SIG-M5 treated with dmso at 0.1 percent for 504 hours (cell line): Measurements from ENCODE around the gene NOBOX.
"Not testable (repeated sequence)": the region's sequence is repeated elsewhere in the genome, so short reads cannot be mapped to it uniquely, and the experiment has no call there.

Experiments used
- DNase-seq: peaks from one replicate; lab custom pipeline; 2025; ENCODE audit not compliant: unreplicated experiment; lab: John Stamatoyannopoulos, UW

The NOBOX gene

DNA sequence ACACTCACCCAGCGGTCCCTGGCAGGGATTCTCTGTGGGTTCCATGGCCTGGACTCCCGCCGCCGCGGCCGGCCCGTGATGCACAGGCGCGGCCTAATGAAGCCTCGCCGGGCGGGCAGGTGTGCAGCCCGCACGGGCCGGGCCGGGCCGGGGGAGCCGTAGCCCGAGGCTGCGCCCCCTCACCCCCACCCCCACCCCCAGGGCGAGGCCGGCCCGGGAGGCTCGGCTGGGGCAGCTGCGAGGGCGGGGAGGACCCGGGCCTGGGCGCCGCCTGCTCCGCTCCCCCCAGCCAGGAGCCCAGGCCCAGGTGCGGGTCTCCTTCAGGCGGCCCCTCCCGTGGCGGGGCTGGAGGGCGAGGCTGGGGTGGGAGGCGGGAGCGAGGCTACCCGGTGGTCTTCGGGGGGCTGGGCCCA lies at the start of gene NOBOX:
NOBOX (minus strand) TSS at position 45 of the 413 bp plus-strand sequence.
- DNase-seq: no peak

- peak; percentile 34 for DNase-seq
Observed at GRCh38 chr7:144452064-144452463, 48.6 kb upstream of the NOBOX start.

DNA sequence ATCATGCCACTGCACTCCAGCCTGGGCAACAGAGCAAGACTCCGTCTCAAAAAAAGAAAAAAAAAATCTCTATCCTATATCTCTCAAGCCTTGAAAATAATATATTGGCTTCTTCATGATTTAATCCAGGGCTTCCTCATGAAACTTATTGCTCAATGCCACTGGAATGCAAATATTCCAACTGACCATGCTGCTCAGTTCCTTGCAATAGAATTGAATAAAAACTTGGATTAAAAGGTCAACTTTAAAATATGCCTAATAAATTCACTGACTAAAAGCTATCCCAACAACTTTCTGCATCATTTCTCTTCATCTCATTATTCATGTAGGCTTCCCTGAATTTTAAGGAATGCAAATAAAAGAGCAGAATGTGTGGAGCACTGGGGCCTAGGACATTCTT lies 42.1 kb upstream of the NOBOX start:
- no peak for DNase-seq

DNA sequence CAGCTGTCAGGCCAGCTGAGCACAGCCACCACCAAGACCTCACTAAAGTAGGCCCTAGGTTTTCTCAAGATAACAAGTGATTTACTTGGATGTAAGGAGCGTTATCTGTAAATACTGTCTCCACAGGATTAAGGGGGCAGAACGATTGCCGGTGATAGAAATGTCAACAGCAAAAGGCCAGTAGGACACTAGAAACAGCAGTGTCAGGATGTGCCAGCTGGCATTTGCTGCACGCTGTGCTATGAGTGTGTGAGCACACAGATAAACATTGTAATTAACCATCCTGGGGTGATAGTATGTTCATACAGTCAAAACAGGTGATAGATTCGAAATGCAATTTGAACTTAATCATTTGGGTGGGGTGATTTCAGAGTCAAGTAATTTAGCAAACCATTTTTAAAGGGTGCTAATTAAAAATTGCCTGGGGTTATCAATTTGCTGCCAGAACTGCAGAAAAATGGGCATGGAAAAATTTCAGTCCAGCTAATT lies 36.3 kb upstream of the NOBOX start:
- DNase-seq: no peak

DNA sequence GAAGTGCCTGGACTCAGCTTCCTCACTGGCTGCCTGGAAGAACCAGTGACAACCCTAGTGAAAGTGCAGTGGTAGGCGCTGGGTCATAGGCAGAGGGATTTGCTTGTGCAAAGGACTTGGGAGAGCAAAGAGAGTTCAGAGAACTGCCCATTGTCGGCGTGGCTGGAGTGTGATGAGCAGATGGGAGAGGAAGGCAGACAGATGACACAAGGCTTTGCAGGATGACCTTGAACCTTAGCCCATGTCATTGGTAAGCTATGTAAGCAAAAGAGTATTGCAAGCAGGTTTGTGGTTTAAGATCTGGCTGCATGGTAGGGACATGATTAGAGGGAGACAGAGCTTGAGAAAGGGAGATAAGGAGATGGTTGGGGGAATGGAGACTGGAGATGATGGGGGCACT lies 35.3 kb upstream of the NOBOX start:
- no peak for DNase-seq

DNA sequence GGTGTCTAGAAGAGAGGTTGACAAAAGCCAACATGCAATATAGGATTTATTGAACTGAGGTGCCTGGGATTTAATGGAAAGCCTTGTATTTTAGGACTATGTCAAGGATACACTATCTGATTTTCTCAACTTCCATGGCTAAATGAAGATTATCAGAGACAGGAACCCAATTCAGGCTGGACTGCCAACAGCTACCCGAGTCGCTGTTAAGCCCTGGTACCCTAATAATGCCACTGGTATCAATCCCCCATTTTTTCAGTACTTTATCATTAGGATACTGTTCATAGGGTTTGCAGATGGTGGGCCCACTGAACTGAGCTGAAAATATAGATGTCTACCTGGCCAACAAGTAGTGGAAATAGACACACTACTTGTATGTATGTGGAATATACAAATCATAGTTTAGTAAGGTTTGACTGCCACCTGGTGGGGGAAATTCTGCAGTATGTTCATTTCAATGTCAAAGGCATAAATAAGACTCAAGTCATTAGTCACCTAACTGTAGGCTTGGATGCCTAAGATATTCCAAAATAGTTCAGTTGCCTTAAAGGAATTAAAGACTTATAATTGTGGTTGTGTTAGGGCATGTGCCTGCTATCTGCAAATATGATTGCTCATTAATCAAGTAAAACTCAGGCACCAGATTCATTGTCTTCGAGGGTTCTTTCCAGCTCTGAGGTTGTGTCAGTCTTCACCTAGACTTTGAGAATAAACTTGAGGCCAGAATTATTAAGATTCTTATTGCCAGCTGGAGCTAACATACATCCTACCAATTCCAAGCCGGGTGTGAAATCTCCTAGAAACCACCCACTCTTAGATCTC lies 34.1 kb upstream of the NOBOX start:
- DNase-seq: peak; percentile 16

GRCh38 chr7:144436500-144436899 lies 33.0 kb upstream of the NOBOX start:
- DNase-seq: no peak

DNA sequence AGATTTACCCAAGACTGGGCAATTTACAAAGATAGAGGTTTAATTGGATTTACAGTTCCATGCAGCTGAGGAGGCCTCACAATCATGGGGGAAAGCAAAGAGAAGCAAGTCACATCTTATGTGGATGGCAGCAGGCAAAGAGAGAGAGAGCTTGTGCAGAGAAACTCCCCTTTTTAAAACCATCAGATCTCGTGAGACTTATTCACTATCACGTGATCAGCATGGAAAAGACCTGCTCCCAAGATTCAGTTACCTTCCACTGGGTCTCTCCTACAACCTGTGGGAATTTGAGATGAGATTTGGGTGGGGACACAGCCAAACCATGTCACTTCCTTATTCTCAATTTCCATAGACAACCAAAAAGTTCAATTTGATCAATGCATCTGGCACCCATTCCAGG lies 24.9 kb upstream of the NOBOX start:
- no peak for DNase-seq

- not testable (repeated sequence) for DNase-seq
Observed at GRCh38 chr7:144427539-144427938, 24.0 kb upstream of the NOBOX start.

DNA sequence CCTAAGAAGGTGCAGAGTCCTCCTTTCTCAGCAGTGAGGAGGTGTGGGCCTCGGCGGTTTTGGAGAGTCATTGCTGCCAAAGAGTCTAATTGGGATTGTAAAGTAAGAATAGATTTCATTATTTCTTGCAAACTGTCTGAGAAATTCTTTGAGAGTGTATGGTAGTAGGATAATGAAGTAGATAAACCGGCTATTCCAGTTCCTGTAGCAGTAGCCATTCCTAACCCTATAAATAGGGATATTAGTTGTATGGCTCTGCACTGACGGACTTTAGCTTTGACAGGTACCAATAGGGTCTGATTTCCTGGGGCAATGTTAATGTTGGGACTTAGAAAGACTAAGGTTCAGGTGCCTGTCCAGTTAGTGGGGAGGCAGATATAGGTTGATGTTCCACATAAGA lies 15.4 kb upstream of the NOBOX start:
- not testable (repeated sequence) for DNase-seq

DNA sequence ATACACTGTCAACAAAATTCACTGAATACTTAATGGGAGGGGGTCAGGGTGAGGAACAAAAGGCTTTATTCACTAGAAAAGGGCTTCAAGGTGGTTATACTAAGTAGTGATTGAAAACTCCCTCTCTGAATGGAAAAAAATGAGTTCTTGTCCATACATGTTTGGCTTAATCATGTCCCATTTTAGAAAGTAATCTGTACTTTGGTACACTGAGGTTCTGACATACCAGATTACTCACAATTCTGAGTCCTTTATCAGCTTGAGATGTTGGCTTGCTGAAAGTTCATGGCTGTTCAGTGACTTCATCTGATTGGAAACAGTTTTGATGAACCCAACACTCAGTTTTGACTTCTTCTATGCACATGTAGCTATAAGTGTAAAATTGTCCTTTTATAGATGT lies 12.8 kb upstream of the NOBOX start:
- DNase-seq: no peak

DNA sequence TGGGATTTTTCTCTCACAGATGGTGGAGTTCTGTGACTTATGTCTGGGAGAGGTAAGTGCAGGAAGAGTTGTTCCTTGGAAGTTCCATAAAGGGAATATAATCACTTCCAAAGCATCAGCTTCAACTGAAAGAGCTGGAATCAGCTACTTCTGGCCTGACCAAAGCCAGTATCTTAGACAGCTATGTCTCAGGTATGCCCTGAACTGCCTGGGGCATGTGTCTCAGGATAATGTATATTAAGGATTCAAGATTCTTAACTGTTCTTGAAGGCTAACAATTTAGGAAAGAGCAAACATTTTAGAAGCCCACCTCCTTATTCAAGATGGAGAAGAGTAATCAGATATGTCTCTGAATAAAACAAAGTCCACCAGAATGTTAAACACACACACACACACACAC lies 12.4 kb upstream of the NOBOX start:
- DNase-seq: no peak

DNA sequence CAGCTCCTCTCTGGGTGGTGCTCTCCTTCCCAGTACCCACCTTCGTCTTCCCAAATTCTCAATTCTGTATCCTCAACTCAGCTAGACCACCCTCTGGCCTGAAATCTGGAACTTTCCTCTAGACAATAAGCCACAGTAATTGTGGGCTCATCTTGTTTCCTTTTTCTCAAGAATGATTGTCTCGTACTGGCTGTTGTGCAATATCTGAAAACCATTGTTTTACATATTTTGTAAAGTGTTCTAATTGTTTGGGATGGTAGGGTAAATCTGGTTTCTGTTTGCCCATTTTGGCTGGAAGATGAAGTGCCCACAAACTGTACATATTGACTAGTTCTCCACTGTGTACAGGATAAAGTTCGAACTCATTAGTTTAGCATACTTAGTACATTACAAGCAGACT lies 11.3 kb upstream of the NOBOX start:
- no peak for DNase-seq

- DNase-seq: no peak
Observed at GRCh38 chr7:144410441-144410840, 6.9 kb upstream of the NOBOX start.

DNA sequence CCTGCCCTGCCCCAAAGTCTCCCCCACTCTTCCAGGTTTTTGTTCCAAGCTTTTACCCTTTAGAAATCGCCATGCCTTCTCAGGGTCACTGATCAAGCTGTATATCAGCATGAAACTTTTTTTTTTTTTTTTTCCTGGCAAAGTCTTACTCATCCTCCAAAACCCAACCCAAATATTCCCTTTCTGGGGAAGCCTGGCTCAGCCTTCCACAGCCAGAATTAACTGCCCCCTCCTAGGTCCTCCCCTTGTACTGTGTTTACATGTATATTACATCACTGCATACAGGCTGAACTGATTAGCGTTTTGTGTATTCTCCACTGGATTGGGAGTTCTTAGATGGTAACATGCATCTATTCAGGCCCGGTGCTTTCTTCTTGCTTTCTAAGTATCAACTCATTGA lies 4.6 kb upstream of the NOBOX start:
- DNase-seq: no peak

DNA sequence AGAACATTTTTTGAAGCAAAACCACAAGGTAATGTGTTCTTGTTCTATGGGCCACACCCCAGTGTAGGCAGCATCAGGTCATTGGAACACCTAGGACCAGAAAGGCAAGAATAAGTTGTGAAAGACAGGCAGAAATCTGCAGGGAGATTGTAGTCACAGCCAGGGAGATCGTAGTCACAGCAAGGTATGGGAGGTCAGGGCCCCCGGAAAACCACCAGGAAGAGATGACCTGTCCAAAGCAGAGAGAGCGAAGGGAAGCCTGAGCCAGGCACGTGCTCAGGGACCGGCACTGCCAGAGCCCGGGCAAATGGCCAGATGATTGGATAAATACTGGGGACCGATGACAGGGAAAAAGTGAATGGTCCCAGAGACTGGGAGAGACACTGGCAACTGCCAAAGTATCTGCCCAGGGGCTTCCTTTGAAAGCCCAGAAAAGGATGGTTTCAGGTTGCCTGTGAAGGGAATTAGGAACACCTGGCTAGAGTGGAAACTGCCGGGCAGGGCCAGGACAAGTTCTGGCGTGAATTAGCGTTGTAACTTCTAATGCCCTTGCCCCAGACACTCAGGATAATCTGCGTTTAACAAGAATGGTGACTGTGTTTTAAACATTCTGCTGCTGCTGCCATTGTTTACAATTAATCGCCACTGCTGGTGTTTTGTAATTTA lies 3.9 kb upstream of the NOBOX start:
- no peak for DNase-seq

DNA sequence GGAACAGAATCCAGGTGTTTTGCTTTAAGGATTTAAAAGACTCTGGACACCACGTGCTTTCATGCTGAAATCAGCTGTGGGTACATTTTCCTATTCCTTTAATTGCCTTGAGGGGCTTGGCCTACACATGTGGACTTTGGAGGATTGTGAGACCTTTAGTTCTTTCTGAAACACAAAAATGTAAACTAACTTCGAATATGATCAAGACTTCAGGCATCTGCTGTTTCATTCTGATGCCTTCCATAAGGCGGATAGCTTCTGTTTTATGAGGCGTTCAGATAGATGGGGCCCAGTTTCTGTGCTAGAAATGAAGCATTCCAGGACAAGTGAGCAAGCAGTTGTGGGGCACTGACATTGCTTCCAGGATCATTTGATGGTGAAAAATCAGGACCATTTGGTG lies 1.5 kb upstream of the NOBOX start:
- no peak for DNase-seq

DNA sequence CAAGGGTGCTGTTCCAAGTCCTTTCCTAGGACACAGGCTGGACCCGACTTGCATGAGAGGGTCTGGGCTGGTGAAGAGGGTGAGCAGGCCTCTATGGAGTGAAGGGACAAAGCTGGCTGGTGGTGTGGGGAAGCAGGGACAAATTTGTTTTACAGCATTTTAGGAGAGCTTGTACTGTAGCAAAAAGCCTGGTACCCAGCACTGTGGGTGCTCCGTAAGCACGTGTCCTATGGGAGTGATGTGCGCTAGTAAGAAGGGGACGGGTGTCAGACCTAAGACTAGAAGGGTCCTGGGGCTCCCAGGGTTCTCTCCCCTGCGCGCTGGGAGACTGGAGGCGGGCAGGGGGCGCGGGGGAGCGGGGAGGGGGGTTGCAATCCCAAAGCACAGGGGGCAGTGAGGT lies 391 bp downstream of the NOBOX start:
- DNase-seq: no peak

GRCh38 chr7:144401490-144401889 lies 2.0 kb downstream of the NOBOX start:
- DNase-seq: no peak

DNA sequence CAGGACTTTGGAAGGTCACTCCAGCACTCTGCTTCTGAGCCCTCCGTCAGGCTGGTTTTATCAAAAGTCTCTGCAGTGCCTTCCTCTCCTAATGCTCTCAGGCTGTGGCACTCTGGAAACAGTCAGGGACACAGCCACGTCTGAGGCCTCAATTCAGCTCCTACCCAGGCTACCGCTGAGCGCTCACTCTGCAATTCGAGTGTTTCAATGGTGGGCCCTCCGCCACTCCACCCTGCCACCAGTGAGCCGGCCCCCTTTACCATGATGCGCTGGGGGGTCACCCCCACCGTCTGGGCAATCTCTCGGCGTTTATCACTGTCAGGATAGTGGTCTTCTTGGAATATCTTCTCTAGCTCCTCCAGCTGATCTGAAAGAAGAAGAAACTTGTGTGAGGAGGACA lies 3.5 kb downstream of the NOBOX start:
- no peak for DNase-seq

DNA sequence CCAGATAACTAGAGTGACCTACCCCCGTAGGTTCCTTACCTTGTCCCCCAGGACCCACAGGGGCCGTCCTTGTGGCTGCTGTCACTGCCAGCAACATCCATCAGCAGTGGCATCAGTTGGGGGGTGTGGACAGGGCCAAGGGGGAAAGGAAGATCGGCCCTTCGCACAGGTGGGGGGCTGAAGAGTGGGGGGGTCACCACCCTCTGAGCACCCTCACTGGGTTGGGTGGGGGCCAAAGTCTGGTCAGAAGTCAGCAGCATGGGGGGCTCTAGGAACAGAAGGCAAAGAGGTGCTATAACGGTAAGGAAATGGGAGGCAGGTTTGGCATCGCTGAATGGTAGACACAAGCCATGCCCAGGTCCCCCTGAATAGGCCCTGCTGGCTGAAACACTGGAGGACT lies 4.6 kb downstream of the NOBOX start:
- DNase-seq: no peak

GRCh38 chr7:144398291-144398690 lies 5.2 kb downstream of the NOBOX start:
- no peak for DNase-seq
